ENCODE data around the gene SF3B3.

SF3B3 gene

GRCh38 chr16:70493802-70494201, 29.8 kb upstream of the SF3B3 start:
- in situ Hi-C loops (cut with MboI; ENCODE audit: low pct_unique_long_range_greater_than_20kb, low sequenced_read_pairs, unreplicated experiment): no loop called here
- no peak for DNase-seq (ENCODE audit: low spot score)
- TF ChIP-seq CTCF (IDR thresholded peaks at IDR 0.05; ENCODE audit: extremely low read depth, insufficient read depth, missing control alignments): no peak

- no peak for DNase-seq (ENCODE audit: low spot score)
- in situ Hi-C loops (cut with MboI; ENCODE audit: low pct_unique_long_range_greater_than_20kb, low sequenced_read_pairs, unreplicated experiment): no loop called here
- no peak for TF ChIP-seq CTCF (IDR thresholded peaks at IDR 0.05; ENCODE audit: extremely low read depth, insufficient read depth, missing control alignments)
Measured at GRCh38 chr16:70494202-70494770, 29.3 kb upstream of the SF3B3 start.

- no peak for DNase-seq (ENCODE audit: low spot score)
- in situ Hi-C loops (cut with MboI; ENCODE audit: low pct_unique_long_range_greater_than_20kb, low sequenced_read_pairs, unreplicated experiment): no loop called here
- no peak for TF ChIP-seq CTCF (IDR thresholded peaks at IDR 0.05; ENCODE audit: extremely low read depth, insufficient read depth, missing control alignments)
Measured at GRCh38 chr16:70494777-70495176, 28.8 kb upstream of the SF3B3 start.

- DNase-seq (ENCODE audit: low spot score): no peak
- TF ChIP-seq CTCF (IDR thresholded peaks at IDR 0.05; ENCODE audit: extremely low read depth, insufficient read depth, missing control alignments): no peak
- in situ Hi-C loops (cut with MboI; ENCODE audit: low pct_unique_long_range_greater_than_20kb, low sequenced_read_pairs, unreplicated experiment): no loop called here
Measured at GRCh38 chr16:70495425-70496182, 28.0 kb upstream of the SF3B3 start.

GRCh38 chr16:70496513-70496912, 27.1 kb upstream of the SF3B3 start:
- in situ Hi-C loops (cut with MboI; ENCODE audit: low pct_unique_long_range_greater_than_20kb, low sequenced_read_pairs, unreplicated experiment): no loop called here

GRCh38 chr16:70508752-70509151, 14.9 kb upstream of the SF3B3 start:
- TF ChIP-seq CTCF (IDR thresholded peaks at IDR 0.05; ENCODE audit: extremely low read depth, insufficient read depth, missing control alignments): peak; percentile 36
- no peak for DNase-seq (ENCODE audit: low spot score)
- in situ Hi-C loops (cut with MboI; ENCODE audit: low pct_unique_long_range_greater_than_20kb, low sequenced_read_pairs, unreplicated experiment): no loop called here

More at GRCh38 chr16:70496513-70496912, 27.1 kb upstream of the SF3B3 start:
- DNase-seq (ENCODE audit: low spot score): no peak
- no peak for TF ChIP-seq CTCF (IDR thresholded peaks at IDR 0.05; ENCODE audit: extremely low read depth, insufficient read depth, missing control alignments)
